ENCODE measurements around the gene OR56A3. TPM values are rescaled to one million over a fixed set of nuclear protein-coding genes. Genes with fewer than 3 reads are reported as not detected.

OR56A3 gene
- total RNA-seq, 4 donors from 2014 or later: not detected

GRCh38 chr11:5937868-5938602 lies 4.0 kb upstream of the OR56A3 start:
- TF ChIP-seq, protein P1, sequence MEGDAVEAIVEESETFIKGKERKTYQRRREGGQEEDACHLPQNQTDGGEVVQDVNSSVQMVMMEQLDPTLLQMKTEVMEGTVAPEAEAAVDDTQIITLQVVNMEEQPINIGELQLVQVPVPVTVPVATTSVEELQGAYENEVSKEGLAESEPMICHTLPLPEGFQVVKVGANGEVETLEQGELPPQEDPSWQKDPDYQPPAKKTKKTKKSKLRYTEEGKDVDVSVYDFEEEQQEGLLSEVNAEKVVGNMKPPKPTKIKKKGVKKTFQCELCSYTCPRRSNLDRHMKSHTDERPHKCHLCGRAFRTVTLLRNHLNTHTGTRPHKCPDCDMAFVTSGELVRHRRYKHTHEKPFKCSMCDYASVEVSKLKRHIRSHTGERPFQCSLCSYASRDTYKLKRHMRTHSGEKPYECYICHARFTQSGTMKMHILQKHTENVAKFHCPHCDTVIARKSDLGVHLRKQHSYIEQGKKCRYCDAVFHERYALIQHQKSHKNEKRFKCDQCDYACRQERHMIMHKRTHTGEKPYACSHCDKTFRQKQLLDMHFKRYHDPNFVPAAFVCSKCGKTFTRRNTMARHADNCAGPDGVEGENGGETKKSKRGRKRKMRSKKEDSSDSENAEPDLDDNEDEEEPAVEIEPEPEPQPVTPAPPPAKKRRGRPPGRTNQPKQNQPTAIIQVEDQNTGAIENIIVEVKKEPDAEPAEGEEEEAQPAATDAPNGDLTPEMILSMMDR (IDR thresholded peaks at IDR 0.05; ENCODE audit: low read depth): no peak

- TF ChIP-seq, protein P1 (IDR thresholded peaks at IDR 0.05; ENCODE audit: low read depth): no peak
These were observed 3.5 kb upstream of the OR56A3 start for GRCh38 chr11:5938603-5938965.

DNA sequence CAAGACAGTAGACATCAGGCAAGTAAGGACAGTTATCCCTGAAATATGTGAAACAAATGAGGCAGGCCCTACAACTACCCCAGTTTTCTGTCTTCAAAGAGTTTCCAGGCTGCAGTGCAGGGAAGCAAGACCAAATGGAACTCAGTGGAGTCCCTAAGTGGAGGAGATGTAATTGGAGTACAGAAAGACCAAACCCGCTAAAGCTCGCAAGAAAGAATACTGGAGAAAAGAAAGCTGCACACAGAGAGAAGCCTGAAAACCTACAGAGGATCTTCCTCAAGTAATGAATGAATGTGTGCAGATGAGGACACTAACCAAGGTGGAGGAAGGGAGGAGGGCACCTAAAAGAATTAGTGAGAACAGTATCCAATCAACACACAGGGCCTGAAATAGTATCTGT lies 1.3 kb upstream of the OR56A3 start:
- TF ChIP-seq, protein P1 (IDR thresholded peaks at IDR 0.05; ENCODE audit: low read depth): no peak

- TF ChIP-seq, protein P1 (IDR thresholded peaks at IDR 0.05; ENCODE audit: low read depth): no peak
These were observed 13.5 kb downstream of the OR56A3 start for GRCh38 chr11:5955586-5955985.

GRCh38 chr11:5966958-5967357 lies 24.9 kb downstream of the OR56A3 start:
- TF ChIP-seq, protein P1 (IDR thresholded peaks at IDR 0.05; ENCODE audit: low read depth): no peak

GRCh38 chr11:5967708-5968107 lies 25.7 kb downstream of the OR56A3 start:
- TF ChIP-seq, protein P1 (IDR thresholded peaks at IDR 0.05; ENCODE audit: low read depth): no peak

- TF ChIP-seq, protein P1 (IDR thresholded peaks at IDR 0.05; ENCODE audit: low read depth): no peak
These were observed 26.3 kb downstream of the OR56A3 start, which contains the start of gene OR56A5 for GRCh38 chr11:5968394-5968793. Gene OR56A5 (minus strand): TSS chr11:5968494. CDS start chr11:5968494, 0 bp downstream.

All from subcutaneous adipose tissue (tissue), 4 donors.